Mucosa of descending colon (tissue), 3 donors: ENCODE data around the gene FAM76A. TPM values are rescaled to one million over a fixed set of nuclear protein-coding genes. Genes with fewer than 3 reads are reported as not detected.

ENCODE experiments used
- ATAC-seq: fragments of 200-7000 bp; cut with Tn5 transposase; one replicate; pipeline ENCODE4 v1.9.1; 2020; ENCODE audit warnings: mild to moderate bottlenecking, moderate library complexity
- DNase-seq, 3 donors: peaks; one replicate each; pipeline ENCODE4 v3.0.0-alpha.2; 2020
- H3K36me3 ChIP-seq: fragments of 200-600 bp; one replicate; pipeline ENCODE4 v1.8.0; 2021; ENCODE audit warnings: low read depth, mild to moderate bottlenecking
- H3K4me1 ChIP-seq: fragments of 200-600 bp; one replicate; pipeline ENCODE4 v1.8.0; 2021; ENCODE audit warnings: low read depth, mild to moderate bottlenecking
- H3K4me3 ChIP-seq: fragments of 200-600 bp; one replicate; pipeline ENCODE4 v1.8.0; 2021; ENCODE audit warnings: mild to moderate bottlenecking
- H3K9me3 ChIP-seq: fragments of 200-600 bp; one replicate; pipeline ENCODE4 v1.8.0; 2021; ENCODE audit warnings: mild to moderate bottlenecking
- intact Hi-C, 2 donors: fragments of 100-400 bp; cut with DNase I in 1 of 2; cut with micrococcal nuclease in 1 of 2; formaldehyde crosslinking; loops; one replicate each; pipeline versions ENCODE4 v1.11.0 to v1.11.1; 2022; cut with DNase I, micrococcal nuclease
- total RNA-seq, 3 donors: library from RNA; stranded (reverse); fragmentation: NEBNext Ultra II Directional in 2 of 3; extraction: Animal tissue kit (Norgen Biotek cat#: 25700) in 2 of 3; gene quantifications; one replicate each; pipeline versions ENCODE4 v1.2.1 to v1.2.4, GENCODE V29; 2021 to 2023
- TF ChIP-seq, protein P1 (sequence below): fragments of 200-600 bp; IDR thresholded peaks from one replicate; pipeline ENCODE4 v1.8.0; 2022; ENCODE audit warnings: antibody characterized with exemption, mild to moderate bottlenecking
- donor health status: DM: no; HTN: no; CAD: no; lungs with moderate emphysema.
- donor health status: DM: no; HTN: no; CAD: no.
- donor health status: DM: no; HTN: yes; CAD: no.

FAM76A gene
- total RNA-seq, 3 donors from 2014 or later, result 10.6 to 17.5 (median 14.0) TPM

DNA sequence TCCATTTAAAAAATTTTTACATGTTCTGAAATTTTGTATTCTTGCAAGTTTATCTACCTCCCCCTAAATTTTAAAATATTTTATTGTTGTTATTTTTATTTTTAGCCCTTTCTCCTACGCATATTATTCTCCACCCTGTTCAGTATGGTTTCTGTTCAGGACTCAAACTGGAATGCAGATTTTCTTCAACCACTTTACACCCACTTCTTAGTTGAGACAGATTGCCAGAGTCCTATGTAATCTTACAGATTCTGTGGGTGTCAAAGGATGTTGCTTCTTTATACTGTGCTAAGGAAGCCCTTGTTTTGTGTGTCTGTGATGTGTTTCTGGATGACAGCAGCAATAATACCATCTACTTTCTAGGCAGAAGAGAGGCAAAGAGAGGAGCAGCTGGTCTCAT, 84.1 kb downstream of the FAM76A start:
- intact Hi-C loops, result no loop called here
- ATAC-seq (no peak), DNase-seq (no peak)
- no peak overlapping the region for H3K4me3 ChIP-seq
- H3K9me3 ChIP-seq, result no peaks in the 10 kb centered on the region
- TF ChIP-seq, protein P1, sequence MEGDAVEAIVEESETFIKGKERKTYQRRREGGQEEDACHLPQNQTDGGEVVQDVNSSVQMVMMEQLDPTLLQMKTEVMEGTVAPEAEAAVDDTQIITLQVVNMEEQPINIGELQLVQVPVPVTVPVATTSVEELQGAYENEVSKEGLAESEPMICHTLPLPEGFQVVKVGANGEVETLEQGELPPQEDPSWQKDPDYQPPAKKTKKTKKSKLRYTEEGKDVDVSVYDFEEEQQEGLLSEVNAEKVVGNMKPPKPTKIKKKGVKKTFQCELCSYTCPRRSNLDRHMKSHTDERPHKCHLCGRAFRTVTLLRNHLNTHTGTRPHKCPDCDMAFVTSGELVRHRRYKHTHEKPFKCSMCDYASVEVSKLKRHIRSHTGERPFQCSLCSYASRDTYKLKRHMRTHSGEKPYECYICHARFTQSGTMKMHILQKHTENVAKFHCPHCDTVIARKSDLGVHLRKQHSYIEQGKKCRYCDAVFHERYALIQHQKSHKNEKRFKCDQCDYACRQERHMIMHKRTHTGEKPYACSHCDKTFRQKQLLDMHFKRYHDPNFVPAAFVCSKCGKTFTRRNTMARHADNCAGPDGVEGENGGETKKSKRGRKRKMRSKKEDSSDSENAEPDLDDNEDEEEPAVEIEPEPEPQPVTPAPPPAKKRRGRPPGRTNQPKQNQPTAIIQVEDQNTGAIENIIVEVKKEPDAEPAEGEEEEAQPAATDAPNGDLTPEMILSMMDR, result no peak
- no peaks in the 10 kb centered on the region for H3K36me3 ChIP-seq
- H3K4me1 ChIP-seq, result no peaks in the 10 kb centered on the region

DNA sequence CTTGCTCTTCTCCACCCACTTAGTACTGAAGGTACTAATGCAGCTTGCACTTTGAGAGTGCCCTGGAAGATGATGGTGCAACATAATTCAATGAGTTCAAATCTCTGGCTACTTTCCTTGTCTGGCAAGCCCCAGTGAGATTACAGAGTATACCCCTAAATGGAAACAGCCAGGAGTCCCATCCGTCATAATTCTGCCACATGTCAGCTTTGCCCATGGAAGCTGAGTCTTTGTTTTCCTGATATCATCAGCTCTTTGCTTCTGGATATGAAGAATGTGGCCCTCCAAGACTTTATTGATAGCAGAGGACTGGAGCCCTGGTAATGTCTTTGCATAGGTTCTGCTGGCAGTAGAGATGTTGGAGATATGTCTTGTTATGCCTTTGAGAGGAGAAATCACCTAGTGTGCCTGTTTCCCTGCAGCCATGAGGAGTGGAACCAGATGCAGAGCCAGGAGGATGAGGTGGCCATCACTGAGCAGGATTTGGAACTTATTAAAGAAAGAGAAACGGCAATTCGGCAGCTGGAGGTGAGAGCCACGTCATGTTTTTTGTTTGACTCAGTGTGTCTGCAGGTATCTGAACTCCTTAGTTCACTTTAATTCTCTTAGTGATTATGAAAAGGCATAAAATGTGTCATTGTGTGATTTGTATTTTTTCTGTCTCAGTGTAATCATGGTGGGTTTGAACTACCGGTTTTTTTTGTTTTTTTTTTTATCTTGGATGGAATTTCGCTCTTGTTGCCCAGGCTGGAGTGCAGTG, 86.2 kb downstream of the FAM76A start:
- Histone ChIP-seq H3K36me3 (no peaks in the 10 kb centered on the region), H3K4me1 (no peaks in the 10 kb centered on the region), H3K9me3 (no peaks in the 10 kb centered on the region), H3K4me3 (no peak overlapping the region)
- TF ChIP-seq, protein P1, result no peak
- no peak for ATAC-seq
- intact Hi-C loops, result no loop called here
- DNase-seq, result no peak

Other genes starting within 250 kb of the FAM76A start
- gene WASF2, start 235.8 kb upstream of the FAM76A start, total RNA-seq, result 100 to 1,000 TPM; 131 to 159 (median 134) TPM
- gene AHDC1, start 121.8 kb upstream of the FAM76A start, total RNA-seq, result 10 to 100 TPM; 13.7 to 58.6 (median 18.7) TPM
- 1 to 10 TPM; 2.3 to 5.7 (median 5.3) TPM for gene FGR, start 90.8 kb upstream of the FAM76A start, total RNA-seq
- gene IFI6, start 53.8 kb upstream of the FAM76A start, total RNA-seq, result 10 to 100 TPM in 2 of 3 donors, 1 to 10 TPM in 1; 8.3 to 51.4 (median 45.4) TPM
- 10 to 100 TPM; 58.1 to 64.9 (median 61.8) TPM for gene STX12, start 47.3 kb downstream of the FAM76A start, total RNA-seq
- 10 to 100 TPM; 29.1 to 33.7 (median 31.0) TPM for gene PPP1R8, start 104.8 kb downstream of the FAM76A start, total RNA-seq
- gene THEMIS2, start 146.6 kb downstream of the FAM76A start, total RNA-seq, result 10 to 100 TPM in 2 of 3 donors, 1 to 10 TPM in 1; 3.8 to 17.7 (median 15.6) TPM
- gene RPA2, start 188.6 kb downstream of the FAM76A start, total RNA-seq, result 10 to 100 TPM; 14.2 to 20.6 (median 19.2) TPM
- 10 to 100 TPM; 17.3 to 45.4 (median 30.9) TPM for gene SMPDL3B, start 209.0 kb downstream of the FAM76A start, total RNA-seq
- 1 to 10 TPM; 8.2 to 9.8 (median 9.1) TPM for gene XKR8, start 234.0 kb downstream of the FAM76A start, total RNA-seq